Measurements from ENCODE around the gene PTTG2.

- TF ChIP-seq GATA2 (IDR thresholded peaks at IDR 0.05; ENCODE audit: low read depth, low read length) (no peak), GATA3 (IDR thresholded peaks at IDR 0.05; ENCODE audit: low read depth, low read length) (no peak)
Measured at GRCh38 chr4:37927434-37927833, 32.8 kb upstream of the PTTG2 start.

Data from SH-SY5Y (cell line).